HG02610 (cell line): ENCODE data around the gene NLGN3.
"Not testable (repeated sequence)": the region's sequence is repeated elsewhere in the genome, so short reads cannot be mapped to it uniquely, and the experiment has no call there.

Experiments
- ATAC-seq: cut with Tn5 transposase; IDR thresholded peaks from one replicate; pipeline ENCODE4 v1.9.1; 2021; ENCODE audit warnings: mild to moderate bottlenecking, moderate library complexity; ENCODE audit not compliant: unreplicated experiment

NLGN3 gene

GRCh38 chrX:71168134-71168533 is 23.5 kb downstream of the NLGN3 start:
- ATAC-seq = no peak

GRCh38 chrX:71169586-71169985 is 24.9 kb downstream of the NLGN3 start:
- no peak for ATAC-seq

DNA sequence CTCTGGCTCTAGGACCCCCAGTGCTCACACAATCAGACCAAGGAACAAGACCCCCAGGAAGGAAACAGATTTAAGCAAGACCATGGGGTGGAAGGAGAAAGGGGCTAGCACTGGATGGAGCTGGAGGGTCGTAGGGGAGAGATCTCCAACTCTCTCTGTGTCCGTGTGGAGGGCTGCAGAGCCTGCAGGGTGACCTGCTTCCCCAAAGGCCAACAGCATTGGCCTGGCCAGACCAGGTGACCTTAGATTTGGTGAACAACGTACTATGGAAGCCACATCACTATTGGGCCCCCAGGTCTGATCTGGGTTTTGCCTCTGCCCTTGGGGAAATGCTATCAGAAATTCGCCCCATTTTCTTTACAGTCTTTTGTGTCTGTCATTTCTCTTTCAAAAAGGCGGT is 26.0 kb downstream of the NLGN3 start:
- ATAC-seq = no peak

DNA sequence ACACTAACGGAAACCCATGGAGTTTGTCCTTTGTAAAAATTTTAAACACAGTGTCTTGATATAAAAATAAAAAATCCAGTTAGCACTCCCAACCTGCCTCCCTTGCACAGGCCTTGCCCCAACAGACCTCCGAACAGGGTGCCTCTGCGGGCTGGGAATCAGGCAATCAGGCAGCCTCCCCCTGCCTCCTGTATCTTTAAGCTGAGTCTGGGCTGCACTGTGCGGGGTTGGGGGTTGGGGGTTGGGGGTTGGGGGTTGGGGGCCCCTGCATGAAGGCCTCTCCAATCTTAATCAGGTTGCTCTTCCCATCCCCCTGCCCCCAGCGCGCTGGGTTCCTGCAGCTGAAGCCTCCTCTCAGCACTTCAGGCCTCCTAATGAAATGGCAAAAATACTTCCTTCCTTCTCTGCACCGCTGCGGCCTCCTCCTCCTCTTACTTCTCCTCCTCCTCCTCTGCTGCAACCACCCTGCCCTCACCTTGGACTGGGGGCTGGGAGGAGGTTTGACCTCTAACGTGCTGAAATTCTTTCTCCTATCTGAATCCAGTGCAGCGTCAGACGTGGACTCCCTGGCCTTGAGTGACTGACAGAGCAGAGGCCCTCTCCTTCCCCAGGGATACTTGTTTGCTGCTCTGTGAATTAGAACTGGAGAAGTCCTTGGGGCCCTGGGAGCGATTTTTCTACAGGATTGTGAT is 26.6 kb downstream of the NLGN3 start:
- no peak for ATAC-seq

GRCh38 chrX:71173440-71173839 is 28.8 kb downstream of the NLGN3 start:
- no peak for ATAC-seq

DNA sequence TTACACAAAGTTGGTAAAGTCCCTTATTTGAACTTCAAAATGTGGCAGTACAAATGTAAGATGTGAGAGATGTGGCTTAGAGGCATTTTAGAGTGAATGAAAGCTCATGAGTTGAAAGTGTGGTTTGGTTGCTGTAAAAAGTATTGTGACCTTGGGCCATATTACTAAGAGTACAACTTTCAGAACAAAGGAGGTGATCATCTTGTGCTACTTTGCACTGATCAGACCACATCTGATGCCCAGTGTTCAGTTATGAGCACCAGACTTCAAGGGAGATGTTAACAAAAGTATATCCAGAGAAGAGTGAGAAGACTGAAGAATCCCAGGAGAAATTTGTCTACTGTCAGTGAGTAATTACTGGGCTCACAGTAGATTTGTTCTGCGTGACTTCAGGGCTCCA is 30.2 kb downstream of the NLGN3 start:
- no peak for ATAC-seq

DNA sequence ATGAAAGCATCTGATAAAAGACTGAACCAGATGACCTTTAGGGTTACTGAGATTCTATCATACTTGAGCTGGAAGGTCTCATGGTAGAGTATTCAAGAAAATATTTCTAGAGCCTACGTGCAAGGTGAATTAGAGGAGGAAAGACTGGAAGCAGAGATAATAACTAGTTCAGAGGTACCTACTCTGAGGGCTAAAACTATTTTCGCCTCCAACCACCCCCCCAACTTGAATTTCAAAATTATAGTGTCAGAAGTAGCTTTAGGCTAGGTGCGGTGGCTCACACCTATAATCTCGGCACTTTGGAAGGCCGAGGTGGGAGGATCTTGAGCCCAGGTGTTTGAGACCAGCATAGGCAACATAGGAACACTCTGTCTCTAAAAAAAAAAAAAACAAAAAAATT is 30.9 kb downstream of the NLGN3 start:
- ATAC-seq = no peak

GRCh38 chrX:71177327-71177726 is 32.7 kb downstream of the NLGN3 start:
- ATAC-seq = no peak

DNA sequence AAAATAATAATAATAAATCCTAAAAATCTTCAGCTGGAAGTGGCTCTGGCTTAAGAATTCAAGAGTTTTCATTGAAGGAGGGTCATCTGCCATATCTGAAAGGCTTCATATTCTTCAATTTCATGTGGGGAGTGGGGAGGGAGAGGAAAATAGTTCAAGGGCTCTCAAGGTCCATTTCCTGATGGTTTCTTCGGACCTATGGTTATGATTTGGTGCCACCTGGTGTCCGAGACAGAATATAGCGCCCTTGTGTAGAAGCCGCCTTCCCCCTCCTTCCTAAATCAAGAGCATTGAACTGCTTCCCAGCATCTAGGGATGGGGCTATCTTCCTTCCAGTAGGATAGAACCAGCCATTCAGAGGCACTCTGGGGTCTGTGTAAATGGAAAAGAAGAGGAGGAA is 34.3 kb downstream of the NLGN3 start:
- peak; percentile 29 for ATAC-seq

- not testable (repeated sequence) for ATAC-seq
Observed at GRCh38 chrX:71180579-71181265, 36.1 kb downstream of the NLGN3 start.

DNA sequence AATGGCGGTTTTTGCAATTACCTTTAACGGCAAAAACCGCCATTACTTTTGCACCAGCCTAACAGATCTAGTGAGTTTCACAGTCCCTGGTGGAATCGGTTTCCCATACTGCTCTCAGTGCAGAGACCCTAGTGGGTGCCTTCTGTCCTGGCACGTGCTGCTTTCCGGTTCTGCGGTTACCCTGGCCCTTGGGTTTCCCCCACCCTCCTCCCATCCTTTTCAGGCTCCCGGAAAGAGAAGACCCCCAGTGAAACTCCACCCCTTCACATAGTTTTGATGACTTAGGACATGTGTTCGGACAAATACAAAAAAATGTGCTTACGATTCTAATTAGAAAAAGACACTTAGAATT is 36.9 kb downstream of the NLGN3 start:
- peak; percentile 55 for ATAC-seq

GRCh38 chrX:71181910-71182799 is 37.5 kb downstream of the NLGN3 start:
- peak; percentile 83 for ATAC-seq

DNA sequence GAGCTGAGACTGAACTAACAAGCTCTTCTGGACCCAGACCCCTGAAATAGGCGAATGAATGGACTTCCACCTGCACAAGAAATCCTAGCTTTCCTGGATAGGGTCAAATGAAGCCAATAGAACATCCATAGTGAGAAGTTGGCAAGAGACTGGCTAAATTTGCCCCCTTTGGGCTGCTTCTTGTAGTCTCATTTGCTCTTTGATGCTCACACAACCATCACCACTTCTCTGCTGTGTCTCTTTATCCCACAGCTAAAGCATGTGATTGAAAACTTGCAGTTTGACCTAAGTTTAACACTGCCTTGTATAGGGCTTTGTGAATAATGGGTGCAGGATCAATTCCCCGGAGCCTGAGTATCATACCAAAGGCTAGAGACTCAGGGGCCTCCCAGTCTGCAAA is 38.2 kb downstream of the NLGN3 start:
- no peak for ATAC-seq

- ATAC-seq = no peak
Observed at GRCh38 chrX:71183341-71183740, 38.7 kb downstream of the NLGN3 start.

DNA sequence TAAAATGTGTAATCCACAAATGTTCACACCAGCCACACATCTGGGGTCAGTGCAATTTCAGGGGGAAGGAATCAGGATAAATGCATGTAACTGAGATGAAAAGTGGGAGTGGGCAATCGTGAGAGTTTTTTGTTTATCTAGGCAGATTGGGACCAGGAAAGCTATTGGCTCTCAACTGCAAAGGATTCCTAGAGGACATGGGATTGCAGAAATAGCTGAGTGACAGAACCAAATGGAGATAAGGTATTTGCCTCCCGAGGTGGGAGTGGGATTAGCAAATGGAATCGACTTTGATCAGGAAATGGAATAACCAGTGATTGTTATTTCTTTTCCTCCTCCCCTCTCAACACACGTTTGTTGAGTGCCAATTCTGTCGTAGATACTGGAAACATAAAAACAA is 39.5 kb downstream of the NLGN3 start:
- ATAC-seq = no peak

GRCh38 chrX:71184803-71185495 is 40.3 kb downstream of the NLGN3 start:
- ATAC-seq = no peak

GRCh38 chrX:71191248-71191647 is 46.6 kb downstream of the NLGN3 start:
- no peak for ATAC-seq

DNA sequence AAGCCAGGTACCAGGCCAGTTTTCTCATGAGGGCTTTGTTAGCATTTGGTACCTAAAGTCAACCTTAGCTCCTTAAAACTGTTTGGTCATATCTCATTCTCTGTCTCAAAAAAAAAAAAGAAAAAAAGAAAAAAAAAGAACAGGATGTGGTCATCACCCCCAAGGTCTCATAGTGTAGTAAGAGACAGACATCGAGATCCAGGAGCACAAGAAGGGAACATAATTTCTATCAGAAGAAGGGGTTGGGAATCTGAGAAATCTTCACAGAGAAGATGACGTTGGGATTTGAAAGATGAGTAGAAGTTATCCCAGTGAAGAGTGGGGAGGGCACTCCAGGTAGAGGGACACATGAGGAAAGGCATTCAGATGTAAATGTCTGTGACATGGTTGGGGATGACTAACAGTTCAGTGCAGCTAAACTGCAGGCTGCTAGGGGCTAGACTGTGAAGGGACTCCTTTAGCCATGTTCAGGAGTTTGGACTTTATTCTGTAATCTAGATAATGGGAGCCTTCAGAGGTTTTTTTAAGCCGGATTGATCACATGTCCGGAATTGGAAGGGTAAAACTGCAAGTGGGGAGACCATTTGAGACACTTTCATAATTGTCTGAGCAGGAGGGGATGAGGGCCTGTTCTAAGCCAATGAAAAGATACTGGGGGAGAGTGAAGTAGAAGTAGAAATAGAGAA is 51.5 kb downstream of the NLGN3 start:
- peak; percentile 58 for ATAC-seq

GRCh38 chrX:71198066-71198465 is 53.4 kb downstream of the NLGN3 start:
- ATAC-seq = peak; percentile 73

GRCh38 chrX:71199252-71200008 is 54.8 kb downstream of the NLGN3 start:
- ATAC-seq = no peak
